ENCODE data around the gene CARNS1. TPM values are rescaled to one million over a fixed set of nuclear protein-coding genes. Genes with fewer than 3 reads are reported as not detected.
A peak's percentile ranks its signal among the peaks of the same experiment; 100 is the strongest.

Gene CARNS1
- total and polyA plus RNA-seq, 2 donors: 0.63 to 0.76 TPM

- WGBS: 60% methylated on average over 24 of the region's 26 CpGs
- Histone ChIP-seq H3K36me3 (ENCODE audit: insufficient read depth) (peaks cover 2% of the 10 kb centered on the region), H3K27ac (ENCODE audit: low read depth) (no peak within 1 kb of the TSS), H3K4me3 (ENCODE audit: low read depth, low read length) (peak within 1 kb of the TSS; percentile 21), H3K4me1 (ENCODE audit: insufficient read depth) (no peaks in the 10 kb centered on the region)
- DNase-seq (ENCODE audit: extremely low spot score): no peak
These were observed 21.8 kb downstream of the CARNS1 start, which contains the start of gene PTPRCAP for GRCh38 chr11:67437082-67437808. TSS of gene PTPRCAP (minus strand) at chr11:67437682. CDS start at chr11:67437619, 63 bp downstream.

- Histone ChIP-seq H3K4me3 (ENCODE audit: low read depth, low read length) (no peak overlapping the region), H3K27ac (ENCODE audit: low read depth) (no peak overlapping the region), H3K36me3 (ENCODE audit: insufficient read depth) (peaks cover under 1% of the 10 kb centered on the region), H3K4me1 (ENCODE audit: insufficient read depth) (no peaks in the 10 kb centered on the region)
- WGBS: 60% methylated on average over 3 of the region's 3 CpGs
- DNase-seq (ENCODE audit: extremely low spot score): no peak
These were observed 22.3 kb downstream of the CARNS1 start for GRCh38 chr11:67437809-67438157.

- Histone ChIP-seq H3K4me3 (ENCODE audit: low read depth, low read length) (peak overlapping the region; percentile 6), H3K4me1 (ENCODE audit: insufficient read depth) (no peaks in the 10 kb centered on the region), H3K27ac (ENCODE audit: low read depth) (no peak overlapping the region), H3K36me3 (ENCODE audit: insufficient read depth) (no peaks in the 10 kb centered on the region)
- 80% methylated on average over 41 of the region's 41 CpGs for WGBS
- no peak for DNase-seq (ENCODE audit: extremely low spot score)
These were observed 22.9 kb downstream of the CARNS1 start for GRCh38 chr11:67438158-67438902.

GRCh38 chr11:67439321-67440228, 24.1 kb downstream of the CARNS1 start:
- Histone ChIP-seq H3K27ac (ENCODE audit: low read depth) (no peak overlapping the region), H3K36me3 (ENCODE audit: insufficient read depth) (no peaks in the 10 kb centered on the region), H3K4me1 (ENCODE audit: insufficient read depth) (no peaks in the 10 kb centered on the region), H3K4me3 (ENCODE audit: low read depth, low read length) (no peak overlapping the region)
- 80% methylated on average over 31 of the region's 31 CpGs for whole genome bisulfite sequencing
- no peak for DNase-seq (ENCODE audit: extremely low spot score)

- DNase-seq (ENCODE audit: extremely low spot score): no peak
- no peaks in the 10 kb centered on the region for H3K36me3 ChIP-seq (ENCODE audit: insufficient read depth)
- no peaks in the 10 kb centered on the region for H3K4me1 ChIP-seq (ENCODE audit: insufficient read depth)
- WGBS: 76% methylated on average over 17 of the region's 17 CpGs
- no peak overlapping the region for H3K27ac ChIP-seq (ENCODE audit: low read depth)
- no peak overlapping the region for H3K4me3 ChIP-seq (ENCODE audit: low read depth, low read length)
These were observed 25.0 kb downstream of the CARNS1 start for GRCh38 chr11:67440229-67441097.

GRCh38 chr11:67441098-67441563, 25.7 kb downstream of the CARNS1 start:
- no peaks in the 10 kb centered on the region for H3K36me3 ChIP-seq (ENCODE audit: insufficient read depth)
- H3K4me3 ChIP-seq (ENCODE audit: low read depth, low read length): no peak overlapping the region
- H3K27ac ChIP-seq (ENCODE audit: low read depth): no peak overlapping the region
- DNase-seq (ENCODE audit: extremely low spot score): no peak
- 89% methylated on average over 21 of the region's 21 CpGs for WGBS
- H3K4me1 ChIP-seq (ENCODE audit: insufficient read depth): no peaks in the 10 kb centered on the region

GRCh38 chr11:67441731-67442351, 26.4 kb downstream of the CARNS1 start:
- 87% methylated on average over 28 of the region's 28 CpGs for WGBS
- DNase-seq (ENCODE audit: extremely low spot score): no peak
- H3K27ac ChIP-seq (ENCODE audit: low read depth): no peak overlapping the region
- no peaks in the 10 kb centered on the region for H3K36me3 ChIP-seq (ENCODE audit: insufficient read depth)
- no peaks in the 10 kb centered on the region for H3K4me1 ChIP-seq (ENCODE audit: insufficient read depth)
- no peak overlapping the region for H3K4me3 ChIP-seq (ENCODE audit: low read depth, low read length)

- H3K4me1 ChIP-seq (ENCODE audit: insufficient read depth): no peaks in the 10 kb centered on the region
- no peaks in the 10 kb centered on the region for H3K36me3 ChIP-seq (ENCODE audit: insufficient read depth)
- WGBS: 36% methylated on average over 45 of the region's 45 CpGs
- no peak for DNase-seq (ENCODE audit: extremely low spot score)
- H3K27ac ChIP-seq (ENCODE audit: low read depth): peak overlapping the region; percentile 95
- H3K4me3 ChIP-seq (ENCODE audit: low read depth, low read length): peak overlapping the region; percentile 78
These were observed 27.3 kb downstream of the CARNS1 start for GRCh38 chr11:67442504-67443404.

GRCh38 chr11:67445515-67445914, 30.0 kb downstream of the CARNS1 start:
- DNase-seq (ENCODE audit: extremely low spot score): no peak
- no peaks in the 10 kb centered on the region for H3K36me3 ChIP-seq (ENCODE audit: insufficient read depth)
- H3K4me1 ChIP-seq (ENCODE audit: insufficient read depth): no peaks in the 10 kb centered on the region

GRCh38 chr11:67448220-67448609, 32.7 kb downstream of the CARNS1 start:
- Histone ChIP-seq H3K4me1 (ENCODE audit: insufficient read depth) (no peaks in the 10 kb centered on the region), H3K27ac (ENCODE audit: low read depth) (no peak overlapping the region), H3K4me3 (ENCODE audit: low read depth, low read length) (no peak overlapping the region), H3K36me3 (ENCODE audit: insufficient read depth) (no peaks in the 10 kb centered on the region)
- WGBS: 93% methylated on average over 7 of the region's 7 CpGs
- no peak for DNase-seq (ENCODE audit: extremely low spot score)

More at GRCh38 chr11:67445515-67445914, 30.0 kb downstream of the CARNS1 start:
- WGBS: 84% methylated on average over 5 of the region's 5 CpGs
- no peak overlapping the region for H3K27ac ChIP-seq (ENCODE audit: low read depth)
- H3K4me3 ChIP-seq (ENCODE audit: low read depth, low read length): no peak overlapping the region

- 79% methylated on average over 9 of the region's 9 CpGs for WGBS
- H3K36me3 ChIP-seq (ENCODE audit: insufficient read depth): no peaks in the 10 kb centered on the region
- H3K4me1 ChIP-seq (ENCODE audit: insufficient read depth): no peaks in the 10 kb centered on the region
- DNase-seq (ENCODE audit: extremely low spot score): no peak
- H3K4me3 ChIP-seq (ENCODE audit: low read depth, low read length): no peak overlapping the region
- H3K27ac ChIP-seq (ENCODE audit: low read depth): no peak overlapping the region
These were observed 33.8 kb downstream of the CARNS1 start for GRCh38 chr11:67449116-67449844.
